Stimulated activated CD4-positive, alpha-beta T cell treated with anti-CD3 and anti-CD28 coated beads, Interleukin-12 subunit alpha, Interleukin-12 subunit beta, amount 100 ng/mL, for 24 hours (primary cell): ENCODE results near the gene ADRB2.

Source experiments
- DNase-seq, 2 experiments: peaks; one replicate each; pipeline ENCODE4 v3.0.0-alpha.2; 2020; ENCODE audit warnings: low read depth in 2 of 2

ADRB2 gene

GRCh38 chr5:148831590-148832565 lies 5.5 kb downstream of the ADRB2 start:
- no peak for DNase-seq

DNA sequence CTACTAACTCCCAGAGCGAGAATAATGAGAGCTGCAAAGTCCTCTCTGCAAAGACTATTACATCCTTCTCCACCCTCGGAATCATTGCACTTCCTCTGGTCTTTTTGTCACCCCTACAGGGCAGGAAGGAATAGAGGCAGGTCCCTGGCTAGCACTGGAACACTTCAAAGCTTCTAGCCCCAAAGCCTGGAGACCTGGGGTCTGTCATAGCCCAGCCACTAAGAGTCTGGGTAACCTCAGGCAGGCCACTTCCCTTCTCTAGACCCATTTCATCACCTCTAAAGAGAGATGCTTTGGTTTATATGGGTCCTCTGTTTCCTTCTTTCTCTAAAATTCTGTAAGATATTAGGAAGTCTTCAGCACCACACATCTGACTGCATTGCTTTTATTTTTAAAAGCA lies 6.7 kb downstream of the ADRB2 start:
- no peak for DNase-seq

DNA sequence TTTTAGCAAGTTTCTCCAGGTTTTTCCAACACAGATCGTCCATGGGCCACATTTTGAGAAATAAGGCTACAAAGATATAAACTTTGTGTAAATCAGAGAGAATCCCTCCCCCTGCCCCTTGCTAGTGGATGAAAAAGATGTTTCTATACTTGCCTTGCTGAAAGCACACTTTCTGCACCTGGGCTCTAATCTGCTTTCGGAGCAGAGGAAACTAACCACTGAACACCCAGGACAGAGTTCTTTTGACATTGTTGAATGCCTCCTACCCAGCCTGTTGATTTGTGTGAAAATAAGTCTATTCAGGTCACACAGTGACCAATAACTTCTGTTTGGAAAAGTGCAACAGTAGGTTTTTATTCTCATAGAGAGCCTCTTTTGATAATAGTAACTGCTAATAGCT lies 7.5 kb downstream of the ADRB2 start:
- DNase-seq, result no peak

- DNase-seq, result no peak
Measured at GRCh38 chr5:148834689-148835088, 8.3 kb downstream of the ADRB2 start.

GRCh38 chr5:148836272-148837250 lies 10.2 kb downstream of the ADRB2 start:
- DNase-seq, result no peak

DNA sequence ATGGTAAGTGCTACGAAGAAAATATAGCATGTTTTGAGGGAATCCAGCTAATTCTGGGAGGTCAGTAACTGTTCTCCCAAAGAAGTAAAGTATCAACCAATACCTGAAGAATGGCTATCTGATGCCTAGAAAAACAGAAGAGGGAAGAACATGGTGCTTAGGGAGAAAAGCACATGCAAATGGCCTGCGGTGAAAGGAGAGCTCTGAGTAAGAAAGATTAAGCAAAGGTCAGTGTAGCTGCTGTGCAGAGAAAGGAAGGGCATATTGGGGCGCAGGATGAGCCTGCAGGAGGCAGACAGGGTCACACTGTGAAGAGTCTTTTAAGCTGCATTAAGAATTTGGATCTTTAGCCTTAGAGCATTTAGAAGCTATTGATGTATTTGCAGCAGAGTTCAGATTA lies 11.0 kb downstream of the ADRB2 start:
- DNase-seq, result no peak

DNA sequence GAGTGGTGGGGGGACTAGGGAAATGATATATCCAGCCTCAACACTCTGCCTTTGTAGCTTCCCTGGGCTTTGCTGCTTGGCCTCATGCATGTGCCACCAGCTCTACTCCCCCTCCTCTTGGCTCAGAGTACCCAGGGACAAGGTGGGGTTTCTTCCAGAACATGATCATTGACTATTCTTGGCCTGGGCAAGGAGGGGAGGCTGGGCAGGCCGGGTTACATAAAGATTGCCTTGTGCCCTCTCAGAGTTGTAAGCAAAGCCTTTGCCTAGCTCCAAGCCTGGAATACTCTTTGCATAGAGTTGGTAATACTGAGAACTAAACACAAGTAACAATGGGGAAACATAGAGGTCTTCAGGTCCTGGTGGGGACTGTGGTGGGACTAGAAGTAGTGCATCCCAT lies 11.9 kb downstream of the ADRB2 start:
- DNase-seq, result no peak

GRCh38 chr5:148839960-148840359 lies 13.5 kb downstream of the ADRB2 start:
- no peak for DNase-seq

DNA sequence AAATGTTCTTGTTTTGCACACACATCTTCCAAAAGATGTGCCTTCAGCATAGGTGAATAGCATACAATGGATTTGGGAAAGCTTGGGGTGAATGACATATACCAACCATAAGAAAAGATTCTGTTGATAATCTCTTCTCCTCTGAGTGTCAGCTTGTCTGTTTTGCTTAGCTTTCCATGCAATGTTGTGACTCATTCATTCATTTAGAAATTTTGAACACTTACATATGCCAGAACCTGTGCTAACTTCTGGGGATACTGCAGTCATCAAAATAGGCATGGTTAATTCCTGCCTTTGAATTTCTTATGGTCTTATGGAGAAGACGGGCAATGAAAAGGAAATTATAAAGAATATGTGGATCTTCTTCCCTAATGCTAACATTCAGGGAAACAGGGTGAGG lies 14.1 kb downstream of the ADRB2 start:
- DNase-seq, result no peak

- no peak for DNase-seq
Measured at GRCh38 chr5:148841519-148841918, 15.1 kb downstream of the ADRB2 start.

DNA sequence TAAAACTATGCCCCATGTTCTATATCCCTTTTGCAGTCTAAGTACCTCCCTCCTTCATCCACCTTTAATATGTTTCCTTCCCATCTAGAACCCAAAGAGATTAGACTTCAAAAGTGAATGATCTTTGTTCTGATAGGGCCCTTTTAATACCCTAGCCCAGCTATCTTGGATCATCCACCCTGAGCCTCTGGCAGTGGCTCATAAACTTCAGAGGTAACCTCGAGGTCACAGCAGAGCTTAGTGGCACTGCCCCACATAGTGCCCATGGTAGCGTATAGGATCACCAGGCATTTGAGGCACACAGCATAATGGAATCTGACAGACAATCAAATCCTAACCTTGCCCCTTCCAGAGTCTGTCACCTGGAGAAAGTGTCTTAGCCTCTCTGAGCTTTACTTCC lies 15.8 kb downstream of the ADRB2 start:
- DNase-seq, result no peak

DNA sequence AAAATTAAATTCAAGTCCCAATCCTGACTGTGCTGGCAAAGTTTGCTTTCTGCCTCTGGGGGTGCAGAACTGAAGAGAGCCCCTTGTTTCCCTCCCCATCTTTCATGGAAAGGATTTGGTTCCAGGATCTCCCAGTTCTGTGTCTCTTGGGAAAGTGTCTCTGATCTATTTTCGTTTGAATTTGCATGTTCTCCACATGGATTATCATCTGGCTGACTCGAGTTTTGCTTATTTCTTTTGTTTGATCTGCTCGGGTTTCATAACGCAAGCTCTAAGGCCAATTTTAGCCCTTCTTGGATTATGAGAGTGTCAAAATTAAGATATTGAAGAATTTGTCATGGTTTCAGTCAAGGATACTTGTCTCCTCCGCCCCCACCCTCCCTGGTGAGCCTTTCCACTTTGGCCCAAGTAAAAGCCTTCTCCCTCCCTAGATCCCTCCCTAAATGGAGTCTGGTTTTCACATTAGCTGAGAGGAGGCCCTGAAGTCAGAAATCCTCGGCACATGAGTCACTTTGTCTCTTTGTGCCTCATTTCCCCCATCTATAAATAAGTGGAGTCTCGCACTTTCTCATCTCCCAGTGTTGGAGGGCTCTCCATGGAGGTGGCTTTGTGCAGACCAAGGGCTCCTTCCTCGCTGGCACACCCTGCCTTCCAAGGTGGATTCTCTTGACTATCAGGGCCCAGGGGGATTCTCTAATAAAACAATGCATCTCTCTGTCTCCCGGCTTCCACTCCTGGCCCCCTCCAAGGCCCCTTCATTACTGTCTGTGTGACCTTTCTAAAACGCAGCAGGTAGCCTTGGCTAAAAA lies 17.3 kb downstream of the ADRB2 start:
- DNase-seq, result no peak

GRCh38 chr5:148844433-148845280 lies 18.2 kb downstream of the ADRB2 start:
- DNase-seq, result no peak

DNA sequence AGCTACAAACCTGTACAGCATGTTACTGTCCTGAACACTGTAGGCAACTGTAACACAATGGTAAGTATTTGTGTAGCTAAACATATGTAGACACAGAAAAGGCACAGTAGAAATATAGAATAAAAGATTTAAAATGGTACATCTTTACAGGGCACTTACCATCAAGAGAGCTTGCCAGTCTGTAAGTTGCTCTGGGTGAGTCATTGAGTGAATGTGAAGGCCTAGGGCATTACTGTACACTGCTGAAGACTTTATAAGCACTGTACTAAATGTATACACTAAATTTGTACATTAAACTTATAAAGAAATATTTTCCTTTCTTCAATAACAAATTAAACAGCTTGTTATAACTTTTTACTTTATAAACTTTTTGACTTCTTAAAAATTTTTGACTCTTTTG lies 20.5 kb downstream of the ADRB2 start:
- no peak for DNase-seq

GRCh38 chr5:148847456-148847855 lies 21.0 kb downstream of the ADRB2 start:
- no peak for DNase-seq

DNA sequence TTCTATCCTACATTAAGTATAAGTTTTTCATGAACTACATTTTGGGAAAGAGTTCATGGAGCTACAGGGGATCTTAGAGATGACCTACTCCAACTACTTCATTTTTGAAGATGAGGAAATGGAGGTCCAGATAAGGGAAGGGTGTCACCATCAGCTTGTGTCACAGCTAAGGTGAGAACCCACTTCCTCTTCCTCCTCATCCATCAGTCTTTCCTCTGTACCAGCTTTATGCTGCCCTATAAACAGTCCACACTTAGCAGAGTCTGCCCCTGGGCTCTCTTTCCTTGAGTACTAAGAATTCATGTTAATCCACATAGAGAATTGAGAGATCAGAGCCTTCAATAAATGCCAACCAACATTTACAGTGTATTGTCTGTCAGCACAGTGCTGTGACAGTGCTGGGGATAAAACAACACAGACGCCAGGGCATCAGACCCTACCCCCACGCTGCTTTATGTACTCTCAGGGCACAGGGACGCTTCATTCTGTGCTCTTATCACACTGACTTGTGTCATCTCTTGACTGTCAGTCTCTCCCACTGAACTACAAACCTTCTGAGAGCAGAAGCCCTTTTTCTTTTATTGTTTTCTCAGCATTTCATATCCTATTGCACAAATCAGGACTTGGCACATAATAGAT lies 22.1 kb downstream of the ADRB2 start:
- DNase-seq, result no peak

GRCh38 chr5:148849461-148849860 lies 23.1 kb downstream of the ADRB2 start:
- no peak for DNase-seq

DNA sequence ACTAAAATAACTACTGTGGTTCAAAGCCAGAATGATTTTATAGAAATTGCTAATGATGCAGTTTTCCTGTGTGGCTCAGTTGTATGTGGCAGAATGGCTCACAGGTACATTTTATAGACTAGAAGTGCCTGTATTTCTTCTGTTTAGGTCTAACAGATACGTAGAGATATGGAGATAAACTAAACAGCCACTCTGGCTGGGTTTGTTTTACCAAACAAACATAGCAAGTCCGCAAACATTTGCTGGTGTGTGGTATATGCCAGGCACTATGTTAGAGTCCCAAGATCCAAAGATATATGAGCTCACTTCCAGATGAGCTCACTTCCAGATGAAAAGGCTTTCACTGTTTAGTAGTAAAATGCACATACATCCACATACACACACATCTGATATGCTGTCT lies 24.4 kb downstream of the ADRB2 start:
- no peak for DNase-seq

DNA sequence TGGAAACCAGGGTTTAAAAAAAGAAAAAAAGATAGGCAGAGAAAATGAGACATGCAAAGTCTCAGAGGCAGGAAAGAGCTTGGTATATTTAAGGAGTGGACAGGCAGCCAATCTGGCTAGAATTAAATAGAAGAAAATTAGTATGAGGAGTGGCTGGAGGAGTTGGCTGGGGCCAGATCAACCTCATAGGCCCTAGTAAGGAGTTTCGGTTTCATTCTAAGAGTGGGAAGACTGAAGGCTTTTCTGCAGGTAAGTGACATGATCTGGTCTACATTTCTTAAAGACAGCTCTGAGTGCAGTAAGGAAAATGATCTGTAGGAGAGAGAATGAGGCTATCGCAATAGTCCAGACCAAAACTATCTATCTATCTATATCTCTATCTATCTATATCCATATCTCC lies 27.5 kb downstream of the ADRB2 start:
- DNase-seq, result no peak
